GM04503 (cell line): ENCODE measurements around the gene SPAG17.

Experiments
- DNase-seq: peaks from one replicate; pipeline ENCODE4 v3.0.0-alpha.2; 2012; ENCODE audit warnings: low read depth

Gene SPAG17

DNA sequence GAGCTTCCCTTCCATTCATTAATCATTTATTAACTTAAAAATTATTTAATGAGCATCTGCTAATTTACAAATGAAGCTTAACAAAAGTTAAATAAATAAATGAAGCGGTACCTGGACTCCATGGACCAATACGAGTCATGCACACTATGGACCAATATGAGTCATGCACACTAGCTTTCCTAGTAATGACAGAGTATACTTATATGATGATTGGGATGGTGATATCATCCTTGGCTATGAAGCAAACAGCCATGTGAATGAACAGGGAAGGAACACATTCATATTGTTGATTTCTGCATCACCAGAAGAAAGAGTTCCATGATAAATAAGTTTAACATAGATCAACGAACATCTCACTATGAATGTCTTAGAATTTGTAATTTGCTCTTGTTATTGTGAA, 109.9 kb downstream of the SPAG17 start:
- no peak for DNase-seq

DNA sequence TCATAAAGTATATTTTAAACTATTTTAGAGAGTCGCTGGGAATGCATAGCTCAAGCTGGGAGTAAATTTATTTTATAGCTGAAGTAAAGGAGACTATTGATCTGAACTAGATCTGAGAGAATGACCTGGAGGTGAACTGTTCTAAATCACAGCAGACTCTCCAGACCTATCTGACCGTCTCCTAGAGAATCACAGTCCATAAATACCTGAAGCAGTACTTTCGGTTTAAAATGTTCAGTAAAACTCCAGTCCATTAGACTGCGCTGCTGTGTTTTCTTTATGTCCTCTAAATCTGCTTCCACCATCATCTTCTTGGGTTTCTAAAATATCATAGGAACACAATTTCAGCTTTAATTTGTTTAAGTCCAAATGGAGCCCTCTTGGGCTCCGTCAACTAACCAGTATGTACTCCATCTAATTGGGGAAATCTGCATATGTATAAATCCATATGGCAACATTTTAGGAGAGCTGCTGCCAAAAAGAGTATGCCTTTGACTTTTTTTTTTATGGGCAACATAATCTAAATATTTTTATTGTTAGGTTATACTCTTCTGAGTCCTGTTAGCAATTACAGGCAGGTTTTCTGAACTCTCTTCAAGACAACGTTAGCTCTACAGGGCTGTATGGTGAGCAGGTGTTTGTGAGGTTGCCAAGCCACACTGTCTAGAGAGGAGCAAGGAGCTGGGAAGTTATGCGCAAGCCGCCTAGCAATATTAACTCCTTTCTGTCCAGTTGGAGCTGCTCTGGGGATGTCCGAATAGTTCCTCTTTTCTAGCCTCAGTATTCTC, 111.2 kb downstream of the SPAG17 start:
- no peak for DNase-seq

DNA sequence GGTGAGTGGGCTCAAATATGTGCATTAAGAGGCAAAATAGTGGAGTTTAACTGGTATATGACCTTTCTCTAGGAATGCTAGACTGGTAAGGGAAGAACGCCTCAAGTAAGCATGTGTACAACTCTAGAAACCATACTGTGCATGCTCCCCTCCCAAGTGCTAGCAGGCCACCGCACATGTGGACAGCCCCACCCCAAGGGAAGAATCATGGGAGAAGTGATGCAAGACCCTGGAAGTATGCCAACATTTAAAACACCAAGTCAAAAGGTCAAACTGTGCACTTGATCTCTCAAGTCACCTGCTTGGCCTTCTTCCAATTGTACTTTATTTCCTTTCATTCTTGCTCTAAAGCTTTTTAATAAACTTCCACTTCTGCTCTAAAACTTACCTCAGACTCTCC, 135.0 kb downstream of the SPAG17 start:
- no peak for DNase-seq

DNA sequence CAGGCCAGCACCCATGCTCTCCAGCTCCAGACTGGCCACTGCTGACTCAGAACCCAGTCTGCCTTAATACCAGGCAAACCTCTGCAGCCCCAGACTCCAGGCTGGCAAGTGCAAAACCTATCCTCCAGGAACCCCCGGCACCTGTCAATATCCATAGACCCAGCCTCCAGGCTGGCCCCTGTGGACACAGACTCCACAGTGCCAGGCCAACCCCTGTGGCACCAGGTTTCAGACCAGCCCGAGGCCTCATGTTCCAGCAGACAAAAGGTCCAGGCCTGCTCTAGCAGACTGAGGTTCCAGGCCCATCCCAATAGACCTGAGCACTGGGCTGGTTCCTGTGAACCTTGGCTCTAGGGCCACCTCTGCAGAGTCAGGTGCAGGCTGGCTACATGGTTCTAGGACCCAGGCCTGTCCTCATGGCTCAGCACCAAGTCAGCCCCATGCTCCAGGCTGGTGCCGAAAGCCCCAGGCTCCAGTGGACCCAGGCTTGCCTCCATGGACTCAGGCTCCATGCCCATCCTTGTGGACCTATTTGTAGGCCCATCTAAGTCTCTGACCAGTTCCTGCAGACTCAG, 137.3 kb downstream of the SPAG17 start:
- no peak for DNase-seq

DNA sequence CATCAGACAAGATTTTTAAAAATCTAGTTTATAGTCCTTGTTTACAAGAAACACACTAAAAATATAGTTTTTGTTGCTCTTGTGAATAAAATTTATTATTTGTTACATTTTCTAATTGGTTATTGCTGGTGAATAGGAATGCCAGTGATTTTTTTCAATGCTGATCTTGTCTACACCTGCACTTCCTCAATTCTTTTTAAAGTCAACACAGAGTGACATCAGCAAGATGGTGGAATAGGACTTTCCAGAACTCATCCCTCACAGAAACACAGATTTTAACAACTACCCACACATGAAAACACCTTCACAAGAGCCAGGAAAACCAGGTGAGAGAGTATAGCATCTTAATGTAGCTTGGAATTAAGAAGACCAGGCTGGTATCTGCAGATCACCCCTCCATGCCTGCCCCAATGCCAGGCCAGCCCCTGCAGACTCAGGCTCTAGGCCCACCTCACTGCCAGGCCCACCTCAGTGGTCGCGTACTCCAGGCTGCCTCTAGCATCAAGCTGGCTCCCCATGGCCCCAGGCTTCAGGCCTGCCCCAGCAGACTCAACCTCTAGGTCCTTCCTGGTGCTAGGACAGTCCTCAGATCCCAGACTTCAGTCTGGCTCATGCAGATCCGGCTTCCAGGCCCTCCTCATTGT, 137.9 kb downstream of the SPAG17 start:
- DNase-seq: no peak

DNA sequence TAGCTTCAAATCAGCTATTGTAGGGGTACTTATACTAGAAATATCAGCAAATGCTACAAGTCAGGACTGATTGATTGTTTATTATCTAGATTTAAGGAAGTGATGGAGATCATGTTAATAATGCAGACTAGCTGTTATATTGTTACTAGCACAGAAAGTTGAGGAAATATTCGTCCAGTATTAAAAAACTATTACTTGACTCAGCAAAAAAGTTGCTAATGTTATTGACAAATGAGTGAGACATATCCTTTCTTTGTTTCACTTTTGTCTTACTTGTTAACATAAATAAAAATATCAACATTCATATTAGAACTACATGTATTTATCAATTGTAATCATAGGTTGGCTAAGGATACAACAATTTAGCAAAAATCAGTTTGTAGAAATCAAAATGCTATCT, 141.4 kb downstream of the SPAG17 start:
- no peak for DNase-seq

DNA sequence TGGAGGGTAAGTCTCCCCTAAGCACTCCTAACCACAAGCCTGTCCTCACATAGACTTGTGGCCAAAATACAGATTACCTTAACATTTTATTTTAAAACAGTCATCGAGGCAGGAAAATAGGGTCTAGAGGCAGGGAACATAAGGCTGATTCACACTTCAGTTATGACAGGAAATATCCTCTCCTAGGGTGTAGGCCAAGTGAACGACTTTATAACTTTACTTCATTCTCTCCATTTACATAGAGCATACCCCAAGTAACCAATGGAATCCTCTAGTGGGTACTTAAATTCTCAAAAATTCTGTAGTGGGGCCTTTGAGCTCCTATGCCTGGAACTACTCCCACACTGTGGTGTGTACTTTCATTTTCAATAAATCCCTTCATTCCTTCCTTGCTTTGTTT, 142.5 kb downstream of the SPAG17 start:
- no peak for DNase-seq

DNA sequence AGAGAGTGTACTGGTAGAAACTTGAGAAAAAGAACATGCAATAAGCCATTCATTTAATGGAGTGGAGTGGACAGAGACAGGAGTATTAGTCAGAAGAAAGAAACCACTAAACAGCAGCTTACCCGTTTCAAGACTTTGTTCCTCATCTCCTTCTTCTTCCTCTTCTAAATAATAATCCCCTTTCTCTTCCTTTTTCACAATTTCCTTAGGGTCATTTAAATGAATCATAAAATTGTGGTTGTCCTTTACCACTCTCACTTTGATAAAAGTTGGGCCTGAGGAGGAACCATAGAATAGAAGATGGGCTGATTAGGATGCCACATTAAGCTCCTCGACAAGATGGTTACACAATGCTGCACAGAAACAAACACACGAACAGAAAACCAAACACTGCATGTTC, 145.9 kb downstream of the SPAG17 start:
- DNase-seq: no peak

DNA sequence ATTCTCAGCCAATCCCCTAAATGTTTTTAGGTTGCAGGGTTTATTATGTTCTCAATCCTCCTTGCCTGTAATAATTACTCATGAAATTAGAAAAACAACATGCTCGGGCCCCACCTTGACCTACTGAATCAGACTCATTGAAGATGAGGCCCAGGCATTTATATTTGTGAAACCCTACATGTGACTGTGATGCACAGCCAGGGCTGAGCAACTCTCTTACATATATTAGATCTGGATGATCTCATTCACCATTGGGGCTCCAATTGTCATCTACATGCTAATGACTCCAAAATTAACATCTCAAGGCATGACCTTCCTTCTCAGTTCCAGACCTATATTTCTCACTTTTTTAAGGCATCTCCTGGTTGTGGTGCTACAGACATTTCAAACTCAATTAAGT, 152.1 kb downstream of the SPAG17 start:
- DNase-seq: no peak

DNA sequence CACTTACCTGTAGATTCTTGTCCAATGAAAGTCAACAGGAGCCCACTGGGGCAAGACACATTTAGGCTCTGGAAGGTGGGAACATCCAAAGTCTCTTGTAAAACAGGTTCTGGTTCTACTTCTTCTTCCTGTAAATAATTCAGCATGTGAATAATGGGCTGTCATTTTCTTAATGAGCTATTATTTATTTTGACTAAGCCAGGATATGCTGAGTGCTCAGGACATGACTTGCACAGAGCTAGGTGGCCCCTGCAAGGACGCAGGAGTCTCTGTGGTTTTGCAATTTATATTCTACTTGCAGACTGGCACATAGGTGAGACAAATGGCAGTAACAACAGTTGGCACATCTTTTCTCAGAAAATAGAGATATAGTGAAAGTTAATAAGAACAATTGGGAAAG, 156.8 kb downstream of the SPAG17 start:
- DNase-seq: no peak

DNA sequence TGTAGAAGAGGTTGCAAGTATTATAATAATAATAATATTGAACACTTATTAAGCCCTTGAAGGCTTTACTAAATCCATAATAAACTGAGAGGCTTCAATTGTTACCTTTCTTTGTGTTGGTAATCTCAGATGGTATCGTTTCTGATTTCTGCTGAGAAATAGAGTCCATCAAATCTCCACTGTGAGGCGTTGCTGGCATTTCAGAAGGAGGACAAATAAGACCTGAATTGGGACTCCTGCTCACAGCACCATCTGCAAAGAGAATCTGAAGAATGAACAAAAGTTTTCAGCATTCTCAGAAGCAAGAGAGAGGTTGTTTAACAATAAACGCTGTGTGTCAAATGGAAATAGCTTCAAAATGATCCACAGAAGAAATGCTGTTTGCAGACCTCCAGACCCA, 161.8 kb downstream of the SPAG17 start:
- no peak for DNase-seq

DNA sequence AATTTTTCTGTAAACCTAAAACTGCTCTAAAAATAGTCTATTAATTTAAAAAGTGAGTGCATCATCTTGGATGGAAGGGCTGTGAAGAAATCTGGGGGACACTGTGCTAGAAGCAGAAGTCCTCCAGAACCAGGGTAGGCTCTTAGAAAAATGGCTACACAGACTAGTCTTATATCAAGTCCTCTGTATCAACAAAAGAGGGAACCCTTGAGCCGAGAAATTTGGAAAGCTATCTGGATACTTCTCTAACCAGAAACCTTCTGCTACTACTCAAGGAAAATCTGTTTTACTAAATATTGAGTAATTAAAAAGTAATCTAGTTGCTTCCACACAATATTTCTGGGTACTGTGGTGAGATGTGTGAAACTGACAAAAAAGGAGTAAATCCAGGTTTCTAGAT, 163.4 kb downstream of the SPAG17 start:
- DNase-seq: peak; percentile 1

DNA sequence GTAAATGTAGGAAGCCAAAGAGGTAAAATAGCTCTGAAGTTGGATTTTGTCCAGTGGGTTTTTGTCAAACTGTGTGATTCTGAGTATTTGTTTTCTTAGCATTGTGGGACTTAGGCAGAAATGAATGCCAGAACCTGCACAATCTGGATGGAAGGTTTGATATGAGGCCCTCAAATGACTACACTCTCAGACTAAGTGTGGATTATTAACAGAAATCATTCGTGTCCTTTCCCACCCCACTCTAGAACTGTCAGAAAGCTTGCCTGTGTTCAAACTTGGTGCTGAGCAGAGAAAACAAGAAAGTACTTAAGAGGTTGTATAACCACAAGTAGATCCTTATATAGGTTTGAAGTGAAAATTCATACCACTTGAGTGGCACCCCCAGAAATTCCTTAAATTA, 167.0 kb downstream of the SPAG17 start:
- DNase-seq: no peak

DNA sequence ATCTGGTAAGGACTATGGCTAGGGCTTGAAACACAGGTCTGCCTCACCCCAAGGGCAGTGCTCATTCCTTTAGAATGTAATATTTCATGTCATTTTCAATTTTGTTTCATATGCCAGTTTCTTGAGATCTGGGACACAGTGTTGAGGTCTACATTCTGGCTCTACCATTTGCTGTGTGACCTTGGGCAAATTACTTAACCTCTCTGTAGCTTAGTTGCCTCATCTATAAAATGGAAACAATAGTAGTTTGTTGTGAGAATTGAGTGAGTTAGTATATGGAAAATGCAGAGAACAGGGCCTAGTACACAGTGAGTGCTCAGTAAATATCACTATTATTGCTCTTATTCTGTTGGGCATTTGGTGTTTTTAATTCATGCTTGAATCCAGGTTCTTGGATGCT, 171.1 kb downstream of the SPAG17 start:
- no peak for DNase-seq

DNA sequence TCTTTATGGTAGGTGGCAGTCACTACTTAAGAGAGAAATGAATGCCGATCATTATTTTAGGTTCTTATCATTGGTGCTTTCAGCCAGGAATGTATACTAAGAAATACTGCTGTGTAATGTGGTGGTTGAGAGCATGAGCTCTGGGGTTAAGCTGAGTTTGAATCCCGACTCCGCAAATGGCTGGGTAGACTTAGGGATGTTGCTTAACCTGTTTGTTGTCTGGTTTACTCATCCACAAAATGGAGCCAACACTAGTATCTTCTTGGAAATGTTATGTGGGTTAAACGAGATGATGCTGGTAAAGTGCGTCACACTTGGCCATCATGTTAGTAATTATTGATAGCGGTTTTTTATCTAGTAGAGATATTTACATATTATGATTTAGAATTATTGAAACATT, 171.7 kb downstream of the SPAG17 start:
- no peak for DNase-seq

DNA sequence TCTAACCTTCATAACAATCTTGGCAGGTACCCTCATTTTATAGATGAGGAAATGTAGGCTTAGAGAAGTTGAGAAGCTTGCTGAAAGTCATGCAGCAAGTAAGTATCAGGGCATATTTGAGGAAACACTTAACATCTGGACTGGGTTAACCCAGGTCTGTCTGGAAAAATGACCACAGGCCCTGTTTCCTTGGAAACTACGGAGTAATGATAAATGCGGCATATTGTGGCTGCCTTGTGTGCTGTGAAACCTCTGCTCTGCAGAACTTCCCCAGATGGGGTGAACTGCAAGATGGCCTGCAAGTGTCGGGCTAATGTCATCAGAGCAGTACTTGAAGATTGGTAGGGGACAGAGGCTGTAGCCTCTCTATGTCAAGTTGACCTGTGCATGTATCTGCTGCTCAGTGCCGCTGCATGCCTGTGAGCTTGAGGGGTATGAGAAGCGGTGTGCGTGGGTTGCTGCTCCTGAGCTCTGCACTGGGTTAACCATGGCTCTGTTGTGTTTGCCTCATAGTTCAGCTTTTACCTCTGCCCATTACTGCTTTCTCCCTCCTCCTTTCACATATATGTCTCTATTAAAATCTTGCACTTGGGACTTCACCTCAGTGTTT, 172.4 kb downstream of the SPAG17 start:
- DNase-seq: no peak

DNA sequence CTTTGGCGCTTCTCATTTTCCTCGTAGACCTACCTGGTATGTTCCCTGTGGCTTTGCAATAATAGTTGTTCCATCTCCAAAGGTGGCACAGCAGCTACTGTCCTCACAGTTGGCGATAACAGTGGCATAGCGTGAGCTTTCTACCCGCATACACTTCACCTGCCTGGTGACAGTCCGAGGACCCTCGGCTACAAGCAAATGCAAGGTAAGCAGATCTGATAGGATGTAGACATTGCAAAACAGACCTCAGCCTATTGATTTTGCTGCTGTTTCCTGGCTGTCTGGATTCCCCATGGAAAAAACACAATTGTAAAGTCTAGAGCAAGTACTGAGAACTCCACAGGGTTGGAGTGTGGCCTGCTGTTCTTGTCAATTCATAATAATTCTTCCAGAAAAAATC, 177.0 kb downstream of the SPAG17 start:
- no peak for DNase-seq

DNA sequence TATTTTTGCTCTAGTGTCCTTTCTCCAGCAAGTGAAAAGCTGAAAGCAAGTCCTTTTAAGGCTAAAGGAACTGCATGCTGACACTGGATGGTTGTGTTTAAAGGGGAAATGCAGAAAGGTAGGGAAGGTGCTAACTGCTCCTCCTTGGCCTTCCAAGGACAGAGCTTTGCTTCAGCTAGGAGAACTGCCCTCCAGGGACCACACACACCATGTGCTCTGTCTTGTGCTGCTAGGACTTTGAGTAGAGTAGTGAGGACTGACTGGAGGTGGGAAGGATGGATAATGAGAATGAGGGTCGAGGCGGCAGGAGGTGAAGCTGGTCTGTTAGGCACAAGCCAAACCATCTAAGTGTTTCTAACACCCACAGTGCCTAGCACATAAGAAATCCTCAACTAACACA, 177.6 kb downstream of the SPAG17 start:
- no peak for DNase-seq

DNA sequence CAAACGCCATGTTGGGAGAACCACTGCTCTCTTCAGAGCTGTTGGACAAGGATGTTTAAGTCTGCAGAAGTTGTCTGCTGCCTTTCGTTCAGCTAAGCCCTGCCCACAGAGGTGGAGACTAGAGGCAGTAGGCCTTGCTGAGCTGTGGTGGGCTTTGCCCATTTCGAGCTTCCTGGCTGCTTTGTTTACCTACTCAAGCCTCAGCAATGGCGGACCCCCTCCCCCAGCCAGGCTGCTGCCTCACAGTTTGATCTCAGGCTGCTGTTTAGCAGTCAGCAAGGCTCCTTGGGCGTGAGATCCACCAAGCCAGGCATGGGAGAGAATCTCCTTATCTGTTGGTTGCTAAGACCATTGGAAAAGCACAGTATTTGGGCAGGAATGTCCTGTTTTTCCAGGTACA, 180.7 kb downstream of the SPAG17 start:
- DNase-seq: no peak

DNA sequence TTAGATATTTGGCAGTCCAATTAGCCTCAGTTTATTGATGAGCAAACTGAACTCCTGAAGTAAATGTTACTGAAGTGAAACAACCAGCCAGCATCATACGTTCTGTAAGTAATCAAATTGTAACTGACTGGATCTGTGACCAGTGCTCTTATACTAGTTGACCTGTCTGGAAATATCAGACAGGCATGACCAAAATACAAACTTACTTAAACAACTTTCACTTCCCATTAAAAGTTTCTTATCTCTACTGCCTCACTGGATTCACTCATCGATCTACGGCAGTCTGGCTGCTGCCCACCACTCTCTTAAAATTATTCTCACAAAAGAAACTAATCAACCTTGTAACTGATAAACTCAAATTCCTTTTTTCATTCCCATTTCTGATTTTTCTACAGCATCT, 199.1 kb downstream of the SPAG17 start:
- DNase-seq: no peak

DNA sequence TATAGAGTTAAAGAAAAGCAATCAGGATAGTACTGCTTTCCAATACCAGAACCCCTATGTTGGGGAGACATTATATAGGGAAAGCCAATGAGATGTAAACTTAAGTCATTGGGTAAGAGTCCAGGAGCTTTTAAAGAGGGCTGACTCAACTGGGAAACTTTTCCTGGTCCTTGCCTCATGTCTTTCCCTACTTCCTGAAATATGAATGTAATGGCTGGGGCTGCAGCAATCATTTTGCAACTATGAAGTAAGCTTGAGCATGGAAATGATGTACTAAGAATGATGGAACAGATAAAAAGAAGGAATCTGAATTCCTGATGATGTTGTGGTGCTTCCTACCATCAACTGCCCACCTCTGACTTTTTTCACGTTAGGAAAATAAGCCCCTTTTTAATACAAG, 199.8 kb downstream of the SPAG17 start:
- DNase-seq: no peak

DNA sequence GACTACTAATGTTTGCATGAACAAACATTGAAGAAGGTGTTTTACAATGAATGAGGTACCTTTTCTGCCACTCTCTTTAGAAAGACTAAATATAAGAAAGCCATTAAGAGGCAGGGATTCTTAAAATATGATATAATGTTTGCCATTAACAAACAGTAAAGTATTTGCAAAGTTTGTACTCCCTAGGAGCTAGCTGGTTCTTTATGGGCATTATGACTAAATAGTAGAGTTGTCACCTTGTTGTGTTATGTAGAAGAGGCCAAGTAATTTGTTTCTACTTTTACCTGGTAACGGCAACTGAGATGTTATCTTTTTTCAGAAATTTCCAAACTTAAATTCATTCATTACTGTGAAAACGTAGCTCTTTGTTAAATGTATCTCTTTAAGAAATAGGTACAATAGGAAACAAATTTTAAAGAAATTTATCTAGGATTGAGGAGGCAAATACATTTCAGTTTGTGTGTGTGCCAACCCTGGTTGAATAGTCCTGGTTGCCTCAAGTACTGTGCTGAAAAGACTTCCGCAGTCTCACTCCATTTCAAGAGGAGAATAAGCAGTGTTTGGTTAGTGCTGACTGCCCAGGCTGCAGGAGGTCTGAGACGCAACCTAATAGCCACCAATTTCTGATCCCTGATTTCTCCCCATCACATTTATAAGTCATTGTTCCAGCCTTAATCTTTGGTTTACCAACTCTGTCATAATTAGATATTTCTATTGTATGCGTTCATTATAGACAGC, 203.4 kb downstream of the SPAG17 start:
- no peak for DNase-seq

DNA sequence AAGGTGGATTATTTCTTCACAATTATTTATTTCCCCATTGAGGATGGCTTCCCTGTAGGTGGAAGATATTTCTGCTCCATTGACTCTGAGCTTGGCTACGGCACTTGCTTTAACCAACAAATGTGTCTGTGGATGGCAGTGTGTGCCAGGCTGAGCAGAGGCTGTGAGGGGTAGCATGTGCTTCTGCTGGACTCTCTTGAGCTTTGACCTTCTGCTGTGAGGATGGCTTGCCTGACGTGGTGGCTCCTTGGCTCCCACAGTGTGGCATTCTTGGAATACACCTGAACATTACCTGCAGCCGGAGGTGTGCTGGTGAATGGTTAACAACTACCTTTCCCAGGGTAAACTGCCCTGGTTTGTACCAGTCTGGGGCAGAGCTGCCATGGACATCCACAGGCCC, 208.6 kb downstream of the SPAG17 start:
- no peak for DNase-seq
